Neural crest cell (in vitro differentiated cells): Measurements from ENCODE around the gene NCK2. TPM values are rescaled to one million over a fixed set of nuclear protein-coding genes. Genes with fewer than 3 reads are reported as not detected.

Experiments
- DNase-seq: peaks from one replicate; pipeline ENCODE4 v3.0.0; 2021; ENCODE audit warnings: low read depth, mixed read lengths, low spot score
- H3K27ac Mint-ChIP-seq: one replicate; pipeline ENCODE4 v1.8.0; 2021; ENCODE audit warnings: mild to moderate bottlenecking, mixed read lengths; ENCODE audit not compliant: unreplicated experiment
- H3K27me3 Mint-ChIP-seq: 2 replicates; pipeline ENCODE4 v1.8.0; 2021; ENCODE audit warnings: low read depth, mild to moderate bottlenecking, mixed read lengths
- H3K36me3 Mint-ChIP-seq: 2 replicates; pipeline ENCODE4 v1.8.0; 2021; ENCODE audit warnings: low read depth, mild to moderate bottlenecking, mixed read lengths
- H3K4me1 Mint-ChIP-seq: 2 replicates; pipeline ENCODE4 v1.8.0; 2021; ENCODE audit warnings: mixed read lengths
- H3K4me3 Mint-ChIP-seq: one replicate; pipeline ENCODE4 v1.8.0; 2021; ENCODE audit warnings: mild to moderate bottlenecking, mixed read lengths
- H3K9me3 Mint-ChIP-seq: 2 replicates; pipeline ENCODE4 v1.8.0; 2021; ENCODE audit warnings: mixed read lengths
- total RNA-seq: library from RNA; stranded (reverse); gene quantifications from 2 replicates; pipeline ENCODE4 v1.2.1, GENCODE V29; 2021
- TF ChIP-seq, protein P1 (sequence below): fragments of 200-600 bp; sonication (generic); conservative IDR thresholded peaks from 2 replicates; pipeline ENCODE4 v1.5.0; 2021; ENCODE audit warnings: antibody characterized with exemption, mild to moderate bottlenecking

The NCK2 gene
- total RNA-seq, 1 donor from 2014 or later, result 71.9 TPM

DNA sequence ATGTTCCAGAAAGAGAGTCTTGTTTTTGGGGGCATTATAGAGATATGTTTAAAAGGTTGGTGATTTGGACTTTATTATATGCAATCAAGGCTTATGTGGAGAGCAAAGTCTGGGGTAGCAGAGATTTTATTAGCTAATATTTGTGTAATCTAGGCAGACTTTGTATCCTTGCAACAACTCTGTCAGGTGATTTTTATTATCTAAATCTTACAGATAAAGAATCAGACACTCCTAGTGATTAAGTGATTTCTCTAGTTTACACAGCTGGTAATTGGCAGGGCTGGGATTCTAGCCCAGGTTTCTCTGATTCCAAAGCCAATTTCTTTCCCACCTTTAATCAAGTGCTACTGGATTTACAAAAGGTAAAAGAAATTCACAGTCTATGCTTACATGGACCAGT is 33.3 kb upstream of the NCK2 start:
- H3K27me3 Mint-ChIP-seq, result no peaks in the 10 kb centered on the region
- no peaks in the 10 kb centered on the region for H3K36me3 Mint-ChIP-seq
- TF ChIP-seq, protein P1, sequence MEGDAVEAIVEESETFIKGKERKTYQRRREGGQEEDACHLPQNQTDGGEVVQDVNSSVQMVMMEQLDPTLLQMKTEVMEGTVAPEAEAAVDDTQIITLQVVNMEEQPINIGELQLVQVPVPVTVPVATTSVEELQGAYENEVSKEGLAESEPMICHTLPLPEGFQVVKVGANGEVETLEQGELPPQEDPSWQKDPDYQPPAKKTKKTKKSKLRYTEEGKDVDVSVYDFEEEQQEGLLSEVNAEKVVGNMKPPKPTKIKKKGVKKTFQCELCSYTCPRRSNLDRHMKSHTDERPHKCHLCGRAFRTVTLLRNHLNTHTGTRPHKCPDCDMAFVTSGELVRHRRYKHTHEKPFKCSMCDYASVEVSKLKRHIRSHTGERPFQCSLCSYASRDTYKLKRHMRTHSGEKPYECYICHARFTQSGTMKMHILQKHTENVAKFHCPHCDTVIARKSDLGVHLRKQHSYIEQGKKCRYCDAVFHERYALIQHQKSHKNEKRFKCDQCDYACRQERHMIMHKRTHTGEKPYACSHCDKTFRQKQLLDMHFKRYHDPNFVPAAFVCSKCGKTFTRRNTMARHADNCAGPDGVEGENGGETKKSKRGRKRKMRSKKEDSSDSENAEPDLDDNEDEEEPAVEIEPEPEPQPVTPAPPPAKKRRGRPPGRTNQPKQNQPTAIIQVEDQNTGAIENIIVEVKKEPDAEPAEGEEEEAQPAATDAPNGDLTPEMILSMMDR, result no peak
- no peak for DNase-seq
- no peak overlapping the region for H3K27ac Mint-ChIP-seq
- peaks cover 4% of the 10 kb centered on the region for H3K4me1 Mint-ChIP-seq
- H3K4me3 Mint-ChIP-seq, result no peak overlapping the region
- no peaks in the 10 kb centered on the region for H3K9me3 Mint-ChIP-seq

DNA sequence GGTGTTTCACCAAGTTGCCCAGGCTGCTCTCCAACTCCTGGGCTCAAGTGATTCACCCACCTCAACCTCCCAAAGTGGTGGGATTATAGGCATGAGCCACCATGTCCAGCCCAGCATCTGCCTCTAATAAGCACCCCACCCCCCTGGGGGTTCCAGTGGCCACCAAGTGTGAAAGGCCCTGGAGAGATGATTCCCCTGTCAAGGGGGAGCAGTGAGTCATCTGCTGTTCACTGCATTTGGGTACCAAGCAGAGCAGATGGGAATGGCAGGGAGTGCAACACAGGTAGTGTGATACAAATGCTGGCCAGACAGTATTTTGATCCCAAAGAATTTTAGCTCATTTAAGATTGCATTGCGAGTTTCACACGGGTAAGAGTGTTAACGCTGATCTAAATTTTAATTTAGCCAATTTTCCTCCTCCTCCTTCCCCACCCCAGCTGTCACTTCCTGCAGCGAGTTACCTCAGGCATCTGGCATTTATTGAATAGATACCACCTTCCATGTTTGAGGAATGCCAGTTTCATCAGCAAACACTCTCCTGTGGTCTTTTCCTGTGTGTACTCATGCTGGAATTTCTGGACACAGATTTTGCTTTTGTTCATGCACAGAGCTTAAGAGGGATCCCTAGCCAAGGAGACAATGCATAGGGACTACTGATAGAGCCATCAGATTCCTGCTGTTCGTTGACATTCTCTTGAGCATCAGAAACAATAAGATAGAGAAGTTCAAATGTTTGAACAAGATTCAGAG is 32.4 kb upstream of the NCK2 start:
- TF ChIP-seq, protein P1, result no peak
- no peaks in the 10 kb centered on the region for H3K27me3 Mint-ChIP-seq
- no peak overlapping the region for H3K27ac Mint-ChIP-seq

DNA sequence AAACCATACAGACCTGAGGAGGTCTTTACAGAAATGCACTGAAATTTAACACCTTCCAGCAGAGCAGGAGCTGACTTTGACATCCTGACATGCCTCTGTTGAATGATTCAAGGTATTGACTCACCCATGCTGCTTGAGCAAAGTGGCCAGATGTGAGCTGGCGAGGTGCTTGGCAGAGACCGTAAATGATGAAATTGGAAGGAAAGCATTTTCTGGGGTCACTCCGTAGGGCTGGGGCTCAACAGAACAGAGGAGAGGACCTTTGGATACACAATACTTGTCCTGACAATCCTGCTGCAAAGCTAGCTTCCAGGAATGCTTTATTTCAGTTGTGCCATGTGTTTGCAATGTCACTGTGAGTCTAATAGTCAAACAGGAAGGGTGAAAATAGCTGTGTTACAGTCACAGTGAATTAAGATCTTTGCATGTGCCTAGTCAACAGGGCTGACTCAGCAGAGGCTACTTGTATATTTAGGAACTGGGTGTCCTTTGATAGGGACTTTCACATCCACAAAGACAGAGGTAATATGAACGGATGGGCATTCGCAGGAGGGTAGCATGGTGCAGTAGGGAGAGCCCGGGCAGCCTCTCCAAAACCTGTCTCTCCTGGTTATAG is 31.6 kb upstream of the NCK2 start:
- Mint-ChIP-seq H3K27ac (no peak overlapping the region), H3K4me1 (peaks cover 1% of the 10 kb centered on the region), H3K4me3 (no peak overlapping the region), H3K9me3 (no peaks in the 10 kb centered on the region), H3K27me3 (no peaks in the 10 kb centered on the region), H3K36me3 (no peaks in the 10 kb centered on the region)
- no peak for DNase-seq
- TF ChIP-seq, protein P1, result no peak

More for the DNA sequence above, 32.4 kb upstream of the NCK2 start:
- peaks cover 4% of the 10 kb centered on the region for H3K4me1 Mint-ChIP-seq
- no peaks in the 10 kb centered on the region for H3K36me3 Mint-ChIP-seq
- no peaks in the 10 kb centered on the region for H3K9me3 Mint-ChIP-seq
- H3K4me3 Mint-ChIP-seq, result no peak overlapping the region
- no peak for DNase-seq

DNA sequence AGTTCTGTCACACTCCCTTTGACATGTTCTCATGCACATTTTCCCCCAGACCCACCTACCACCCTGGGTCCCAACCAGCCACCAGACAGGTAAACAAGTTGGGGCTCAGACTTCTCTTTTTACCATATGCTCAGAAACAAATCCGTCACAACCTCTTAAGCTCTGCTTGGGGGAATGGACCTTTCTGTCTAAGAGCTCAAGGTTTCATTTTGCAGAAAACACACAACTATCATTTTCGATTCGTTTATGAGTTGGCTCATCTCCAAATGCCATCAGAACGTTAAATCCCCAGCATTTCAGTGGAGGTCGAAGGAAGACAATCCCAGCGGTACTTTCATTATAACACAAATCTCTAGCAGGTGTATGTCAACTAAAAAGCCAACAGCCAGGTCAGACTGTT is 30.6 kb upstream of the NCK2 start:
- H3K36me3 Mint-ChIP-seq, result no peaks in the 10 kb centered on the region
- TF ChIP-seq, protein P1, result no peak
- H3K9me3 Mint-ChIP-seq, result no peaks in the 10 kb centered on the region
- H3K27ac Mint-ChIP-seq, result no peak overlapping the region
- no peak overlapping the region for H3K4me3 Mint-ChIP-seq
- no peaks in the 10 kb centered on the region for H3K27me3 Mint-ChIP-seq
- H3K4me1 Mint-ChIP-seq, result no peaks in the 10 kb centered on the region
- no peak for DNase-seq

DNA sequence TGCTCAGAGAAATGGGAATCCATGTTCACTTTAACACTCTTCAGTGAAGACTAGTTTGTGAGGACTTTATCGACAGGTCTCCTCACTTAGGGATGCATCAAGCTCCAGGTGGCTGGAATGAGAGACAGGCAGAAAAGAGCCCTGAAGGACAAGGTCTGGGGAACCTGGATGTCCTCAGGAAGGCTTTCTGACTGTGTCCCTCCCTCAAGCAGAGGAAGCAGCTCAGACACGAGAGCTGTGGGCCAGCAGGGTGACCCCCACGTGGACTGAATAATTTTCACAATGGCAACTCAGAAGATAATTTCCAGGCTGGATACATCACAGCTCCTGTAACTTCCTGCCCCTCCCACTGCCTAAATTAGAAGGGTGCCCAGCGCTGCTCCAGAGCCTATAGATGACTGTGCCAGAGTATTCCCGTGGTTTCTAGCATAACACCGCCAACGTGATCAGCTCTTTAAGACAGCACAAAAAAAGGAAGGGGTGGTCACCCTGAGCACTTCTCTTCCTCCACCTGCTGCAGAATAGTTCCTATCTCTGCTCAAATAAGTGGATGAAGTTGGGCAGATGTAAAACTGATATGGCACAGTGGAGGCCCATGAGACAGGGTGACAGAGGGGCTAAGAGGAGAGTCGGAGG is 25.7 kb upstream of the NCK2 start:
- TF ChIP-seq, protein P1, result no peak
- Mint-ChIP-seq H3K4me3 (no peak overlapping the region), H3K4me1 (no peaks in the 10 kb centered on the region), H3K9me3 (no peaks in the 10 kb centered on the region), H3K27me3 (no peaks in the 10 kb centered on the region), H3K36me3 (no peaks in the 10 kb centered on the region), H3K27ac (no peak overlapping the region)
- DNase-seq, result no peak
